Measurements from ENCODE around the gene SCG5.
A peak's percentile ranks its signal among the peaks of the same experiment; 100 is the strongest.

Gene SCG5

DNA sequence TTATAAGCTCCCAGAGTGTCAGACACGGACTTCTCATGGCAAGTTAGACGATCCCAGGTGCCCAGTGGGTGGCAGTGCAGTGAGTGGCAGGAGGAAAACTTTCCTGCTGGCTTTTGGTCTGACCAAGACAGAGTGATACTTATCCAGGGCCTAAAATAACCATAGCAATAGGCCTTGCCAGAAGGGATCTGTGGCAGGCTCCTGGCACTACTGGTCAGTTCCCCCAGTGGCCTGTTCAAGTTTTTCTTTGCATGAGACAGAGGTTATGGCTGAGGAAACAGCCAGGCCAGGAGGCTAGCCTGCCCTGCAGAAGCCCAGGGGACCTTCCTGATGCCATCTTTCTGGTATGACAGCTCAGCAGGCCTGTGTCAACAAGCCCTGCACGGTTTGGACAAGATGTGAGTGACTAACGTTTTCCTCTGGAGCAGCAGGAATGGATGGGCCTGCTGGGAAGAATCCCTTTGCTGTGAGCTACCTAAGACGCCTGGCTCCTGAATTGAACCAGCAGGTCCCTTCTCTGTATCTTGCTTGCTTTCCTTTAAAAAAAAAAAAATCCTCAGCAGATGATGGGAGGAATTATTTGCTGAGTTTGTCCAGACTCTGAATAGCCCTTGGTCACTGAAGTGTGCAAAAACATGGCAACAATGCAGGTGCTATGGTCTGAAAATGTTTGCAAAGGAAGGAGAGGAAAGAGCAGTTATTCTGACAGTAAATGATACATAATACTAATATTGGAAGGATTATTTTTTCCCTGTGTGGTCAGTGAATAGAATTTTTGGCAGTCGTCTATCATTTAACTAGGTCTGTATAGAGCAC lies 18.0 kb downstream of the SCG5 start:
- H3K4me3 ChIP-seq (ENCODE audit: low read depth, low read length) = no peak overlapping the region
- no peaks in the 10 kb centered on the region for H3K9me3 ChIP-seq (ENCODE audit: control insufficient read depth, insufficient read depth, low read depth, low read length)
- no peaks in the 10 kb centered on the region for H3K4me1 ChIP-seq (ENCODE audit: control insufficient read depth, insufficient read depth, low read length)
- ChIA-PET CTCF (interaction anchor here (0.5 to 2.5 kb wide), 6 partner anchors 10 to 427 kb away, joined by 3 to 17 read pairs (median 4); no protein-coding TSS in a partner anchor), POLR2A (no interaction called here)
- no peak overlapping the region for H3K27ac ChIP-seq (ENCODE audit: extremely low read depth, low read depth, low read length)
- TF ChIP-seq ZIC2 (tag by site-specific recombination; IDR thresholded peaks at IDR 0.05) = peak; percentile 93
- no peak for TF ChIP-seq IKZF3 (tag by site-specific recombination; IDR thresholded peaks at IDR 0.05)
- TF ChIP-seq, protein P1, sequence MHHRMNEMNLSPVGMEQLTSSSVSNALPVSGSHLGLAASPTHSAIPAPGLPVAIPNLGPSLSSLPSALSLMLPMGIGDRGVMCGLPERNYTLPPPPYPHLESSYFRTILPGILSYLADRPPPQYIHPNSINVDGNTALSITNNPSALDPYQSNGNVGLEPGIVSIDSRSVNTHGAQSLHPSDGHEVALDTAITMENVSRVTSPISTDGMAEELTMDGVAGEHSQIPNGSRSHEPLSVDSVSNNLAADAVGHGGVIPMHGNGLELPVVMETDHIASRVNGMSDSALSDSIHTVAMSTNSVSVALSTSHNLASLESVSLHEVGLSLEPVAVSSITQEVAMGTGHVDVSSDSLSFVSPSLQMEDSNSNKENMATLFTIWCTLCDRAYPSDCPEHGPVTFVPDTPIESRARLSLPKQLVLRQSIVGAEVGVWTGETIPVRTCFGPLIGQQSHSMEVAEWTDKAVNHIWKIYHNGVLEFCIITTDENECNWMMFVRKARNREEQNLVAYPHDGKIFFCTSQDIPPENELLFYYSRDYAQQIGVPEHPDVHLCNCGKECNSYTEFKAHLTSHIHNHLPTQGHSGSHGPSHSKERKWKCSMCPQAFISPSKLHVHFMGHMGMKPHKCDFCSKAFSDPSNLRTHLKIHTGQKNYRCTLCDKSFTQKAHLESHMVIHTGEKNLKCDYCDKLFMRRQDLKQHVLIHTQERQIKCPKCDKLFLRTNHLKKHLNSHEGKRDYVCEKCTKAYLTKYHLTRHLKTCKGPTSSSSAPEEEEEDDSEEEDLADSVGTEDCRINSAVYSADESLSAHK (tag by site-specific recombination; IDR thresholded peaks at IDR 0.05) = no peak
- TF ChIP-seq, protein P2, sequence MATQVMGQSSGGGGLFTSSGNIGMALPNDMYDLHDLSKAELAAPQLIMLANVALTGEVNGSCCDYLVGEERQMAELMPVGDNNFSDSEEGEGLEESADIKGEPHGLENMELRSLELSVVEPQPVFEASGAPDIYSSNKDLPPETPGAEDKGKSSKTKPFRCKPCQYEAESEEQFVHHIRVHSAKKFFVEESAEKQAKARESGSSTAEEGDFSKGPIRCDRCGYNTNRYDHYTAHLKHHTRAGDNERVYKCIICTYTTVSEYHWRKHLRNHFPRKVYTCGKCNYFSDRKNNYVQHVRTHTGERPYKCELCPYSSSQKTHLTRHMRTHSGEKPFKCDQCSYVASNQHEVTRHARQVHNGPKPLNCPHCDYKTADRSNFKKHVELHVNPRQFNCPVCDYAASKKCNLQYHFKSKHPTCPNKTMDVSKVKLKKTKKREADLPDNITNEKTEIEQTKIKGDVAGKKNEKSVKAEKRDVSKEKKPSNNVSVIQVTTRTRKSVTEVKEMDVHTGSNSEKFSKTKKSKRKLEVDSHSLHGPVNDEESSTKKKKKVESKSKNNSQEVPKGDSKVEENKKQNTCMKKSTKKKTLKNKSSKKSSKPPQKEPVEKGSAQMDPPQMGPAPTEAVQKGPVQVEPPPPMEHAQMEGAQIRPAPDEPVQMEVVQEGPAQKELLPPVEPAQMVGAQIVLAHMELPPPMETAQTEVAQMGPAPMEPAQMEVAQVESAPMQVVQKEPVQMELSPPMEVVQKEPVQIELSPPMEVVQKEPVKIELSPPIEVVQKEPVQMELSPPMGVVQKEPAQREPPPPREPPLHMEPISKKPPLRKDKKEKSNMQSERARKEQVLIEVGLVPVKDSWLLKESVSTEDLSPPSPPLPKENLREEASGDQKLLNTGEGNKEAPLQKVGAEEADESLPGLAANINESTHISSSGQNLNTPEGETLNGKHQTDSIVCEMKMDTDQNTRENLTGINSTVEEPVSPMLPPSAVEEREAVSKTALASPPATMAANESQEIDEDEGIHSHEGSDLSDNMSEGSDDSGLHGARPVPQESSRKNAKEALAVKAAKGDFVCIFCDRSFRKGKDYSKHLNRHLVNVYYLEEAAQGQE (tag by site-specific recombination; IDR thresholded peaks at IDR 0.05) = no peak
- 0 out of 2 replicates have a peak, but pooled peaks have one; percentile 25 for TF ChIP-seq ZNF335 (tag by site-specific recombination; conservative IDR thresholded peaks at IDR 0.05)
- TF ChIP-seq, protein P3, sequence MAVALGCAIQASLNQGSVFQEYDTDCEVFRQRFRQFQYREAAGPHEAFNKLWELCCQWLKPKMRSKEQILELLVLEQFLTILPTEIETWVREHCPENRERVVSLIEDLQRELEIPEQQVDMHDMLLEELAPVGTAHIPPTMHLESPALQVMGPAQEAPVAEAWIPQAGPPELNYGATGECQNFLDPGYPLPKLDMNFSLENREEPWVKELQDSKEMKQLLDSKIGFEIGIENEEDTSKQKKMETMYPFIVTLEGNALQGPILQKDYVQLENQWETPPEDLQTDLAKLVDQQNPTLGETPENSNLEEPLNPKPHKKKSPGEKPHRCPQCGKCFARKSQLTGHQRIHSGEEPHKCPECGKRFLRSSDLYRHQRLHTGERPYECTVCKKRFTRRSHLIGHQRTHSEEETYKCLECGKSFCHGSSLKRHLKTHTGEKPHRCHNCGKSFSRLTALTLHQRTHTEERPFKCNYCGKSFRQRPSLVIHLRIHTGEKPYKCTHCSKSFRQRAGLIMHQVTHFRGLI (tag by site-specific recombination; IDR thresholded peaks at IDR 0.05) = no peak
- no peaks in the 10 kb centered on the region; a peak in 1 of 3 replicates for H3K36me3 ChIP-seq (ENCODE audit: control insufficient read depth in 2 of 2, insufficient read depth in 1 of 2, low read length in 2 of 2)

DNA sequence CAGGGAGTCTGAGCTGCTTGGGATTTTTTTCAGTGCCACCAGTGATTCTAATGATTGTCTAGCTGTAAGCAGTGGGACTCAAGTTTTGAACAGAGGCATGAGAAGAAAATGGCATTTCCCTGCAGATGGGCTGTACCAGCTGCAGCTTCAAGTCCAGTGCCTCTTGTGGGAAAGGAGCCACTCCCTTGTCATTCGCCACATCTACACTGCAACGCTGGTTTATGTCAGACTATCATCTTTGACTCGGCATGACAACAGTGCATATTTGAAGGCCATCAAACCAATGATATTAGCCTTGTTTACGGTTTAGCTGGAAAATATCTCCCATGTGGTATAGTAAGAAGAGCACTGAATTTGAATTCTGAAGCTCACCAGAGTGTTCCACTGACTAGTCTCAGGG lies 22.2 kb downstream of the SCG5 start:
- CTCF ChIA-PET = interaction anchor here (0.7 to 3.1 kb wide), 11 partner anchors 14 to 350 kb away, joined by 3 to 80 read pairs (median 7); no protein-coding TSS in a partner anchor
- TF ChIP-seq ZFP69B (tag by site-specific recombination; IDR thresholded peaks at IDR 0.05) (no peak), SALL2 (tag by site-specific recombination; IDR thresholded peaks at IDR 0.05; ENCODE audit: borderline replicate concordance) (no peak), ZNF549 (tag by site-specific recombination; IDR thresholded peaks at IDR 0.05) (no peak), ZNF394 (tag by site-specific recombination; IDR thresholded peaks at IDR 0.05; ENCODE audit: borderline replicate concordance) (no peak), ZNF350 (tag by site-specific recombination; IDR thresholded peaks at IDR 0.05) (no peak), ZNF623 (tag by site-specific recombination; IDR thresholded peaks at IDR 0.05) (no peak), ZNF354C (tag by site-specific recombination; IDR thresholded peaks at IDR 0.05; ENCODE audit: borderline replicate concordance, low read depth) (no peak), RBAK (tag by site-specific recombination; IDR thresholded peaks at IDR 0.05) (no peak), ZNF560 (tag by site-specific recombination; IDR thresholded peaks at IDR 0.05; ENCODE audit: borderline replicate concordance) (no peak), ZNF184 (tag by site-specific recombination; IDR thresholded peaks at IDR 0.05) (no peak), IKZF3 (tag by site-specific recombination; IDR thresholded peaks at IDR 0.05) (no peak), ZNF561 (tag by site-specific recombination; IDR thresholded peaks at IDR 0.05; ENCODE audit: borderline replicate concordance) (no peak)
- TF ChIP-seq, protein P4, sequence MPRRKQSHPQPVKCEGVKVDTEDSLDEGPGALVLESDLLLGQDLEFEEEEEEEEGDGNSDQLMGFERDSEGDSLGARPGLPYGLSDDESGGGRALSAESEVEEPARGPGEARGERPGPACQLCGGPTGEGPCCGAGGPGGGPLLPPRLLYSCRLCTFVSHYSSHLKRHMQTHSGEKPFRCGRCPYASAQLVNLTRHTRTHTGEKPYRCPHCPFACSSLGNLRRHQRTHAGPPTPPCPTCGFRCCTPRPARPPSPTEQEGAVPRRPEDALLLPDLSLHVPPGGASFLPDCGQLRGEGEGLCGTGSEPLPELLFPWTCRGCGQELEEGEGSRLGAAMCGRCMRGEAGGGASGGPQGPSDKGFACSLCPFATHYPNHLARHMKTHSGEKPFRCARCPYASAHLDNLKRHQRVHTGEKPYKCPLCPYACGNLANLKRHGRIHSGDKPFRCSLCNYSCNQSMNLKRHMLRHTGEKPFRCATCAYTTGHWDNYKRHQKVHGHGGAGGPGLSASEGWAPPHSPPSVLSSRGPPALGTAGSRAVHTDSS (tag by site-specific recombination; IDR thresholded peaks at IDR 0.05) = no peak
- H3K4me3 ChIP-seq (ENCODE audit: low read depth, low read length) = no peak overlapping the region
- H3K27ac ChIP-seq (ENCODE audit: extremely low read depth, low read depth, low read length) = no peak overlapping the region
- H3K4me1 ChIP-seq (ENCODE audit: control insufficient read depth, insufficient read depth, low read length) = no peaks in the 10 kb centered on the region
- H3K36me3 ChIP-seq (ENCODE audit: control insufficient read depth in 2 of 2, insufficient read depth in 1 of 2, low read length in 2 of 2) = no peaks in the 10 kb centered on the region; a peak in 1 of 3 replicates
- POLR2A ChIA-PET = no interaction called here
- H3K9me3 ChIP-seq (ENCODE audit: control insufficient read depth, insufficient read depth, low read depth, low read length) = no peaks in the 10 kb centered on the region
